ENCODE data around the gene PCA3.

PCA3 gene

GRCh38 chr9:76772686-76773445 is 8.6 kb downstream of the PCA3 start:
- Histone ChIP-seq H3K36me3 (ENCODE audit: insufficient read depth, low read length) (no peaks in the 10 kb centered on the region), H3K27ac (no peak overlapping the region), H3K4me3 (no peak overlapping the region), H3K9me3 (ENCODE audit: low read depth, low read length) (no peaks in the 10 kb centered on the region), H3K9ac (ENCODE audit: insufficient read length) (no peak overlapping the region)
- DNase-seq (ENCODE audit: low read depth, low spot score), result no peak
- TF ChIP-seq POLR2AphosphoS5 (IDR thresholded peaks at IDR 0.05; ENCODE audit: borderline replicate concordance, low read depth, low read length) (no peak), EZH2 (IDR thresholded peaks at IDR 0.05) (no peak), FOXP2 (optimal IDR thresholded peaks at IDR 0.05; ENCODE audit: control extremely low read depth, extremely low read length, insufficient read depth) (no peak)

GRCh38 chr9:76784881-76785280 is 20.6 kb downstream of the PCA3 start:
- no peak for TF ChIP-seq FOXP2 (optimal IDR thresholded peaks at IDR 0.05; ENCODE audit: control extremely low read depth, extremely low read length, insufficient read depth)
- no peak for TF ChIP-seq POLR2AphosphoS5 (IDR thresholded peaks at IDR 0.05; ENCODE audit: borderline replicate concordance, low read depth, low read length)
- TF ChIP-seq EZH2 (IDR thresholded peaks at IDR 0.05), result no peak
- H3K4me3 ChIP-seq, result no peak overlapping the region
- no peaks in the 10 kb centered on the region for H3K36me3 ChIP-seq (ENCODE audit: insufficient read depth, low read length)
- no peaks in the 10 kb centered on the region for H3K9me3 ChIP-seq (ENCODE audit: low read depth, low read length)
- no peak for DNase-seq (ENCODE audit: low read depth, low spot score)
- H3K27ac ChIP-seq, result no peak overlapping the region
- H3K9ac ChIP-seq (ENCODE audit: insufficient read length), result no peak overlapping the region

- TF ChIP-seq FOXP2 (optimal IDR thresholded peaks at IDR 0.05; ENCODE audit: control extremely low read depth, extremely low read length, insufficient read depth) (no peak), POLR2AphosphoS5 (IDR thresholded peaks at IDR 0.05; ENCODE audit: borderline replicate concordance, low read depth, low read length) (no peak), EZH2 (IDR thresholded peaks at IDR 0.05) (no peak)
- Histone ChIP-seq H3K36me3 (ENCODE audit: insufficient read depth, low read length) (no peaks in the 10 kb centered on the region), H3K4me3 (no peak overlapping the region), H3K9me3 (ENCODE audit: low read depth, low read length) (no peaks in the 10 kb centered on the region), H3K9ac (ENCODE audit: insufficient read length) (no peak overlapping the region), H3K27ac (no peak overlapping the region)
- no peak for DNase-seq (ENCODE audit: low read depth, low spot score)
Measured at GRCh38 chr9:76785501-76785900, 21.3 kb downstream of the PCA3 start.

GRCh38 chr9:76787677-76788076 is 23.4 kb downstream of the PCA3 start:
- no peak overlapping the region for H3K4me3 ChIP-seq

GRCh38 chr9:76789840-76790239 is 25.6 kb downstream of the PCA3 start:
- Histone ChIP-seq H3K27ac (no peak overlapping the region), H3K36me3 (ENCODE audit: insufficient read depth, low read length) (no peaks in the 10 kb centered on the region), H3K9ac (ENCODE audit: insufficient read length) (no peak overlapping the region), H3K4me3 (no peak overlapping the region), H3K9me3 (ENCODE audit: low read depth, low read length) (no peaks in the 10 kb centered on the region)
- no peak for DNase-seq (ENCODE audit: low read depth, low spot score)
- TF ChIP-seq EZH2 (IDR thresholded peaks at IDR 0.05) (no peak), FOXP2 (optimal IDR thresholded peaks at IDR 0.05; ENCODE audit: control extremely low read depth, extremely low read length, insufficient read depth) (no peak), POLR2AphosphoS5 (IDR thresholded peaks at IDR 0.05; ENCODE audit: borderline replicate concordance, low read depth, low read length) (no peak)

More at GRCh38 chr9:76787677-76788076, 23.4 kb downstream of the PCA3 start:
- H3K36me3 ChIP-seq (ENCODE audit: insufficient read depth, low read length), result no peaks in the 10 kb centered on the region
- no peak overlapping the region for H3K9ac ChIP-seq (ENCODE audit: insufficient read length)
- H3K27ac ChIP-seq, result no peak overlapping the region
- no peak for DNase-seq (ENCODE audit: low read depth, low spot score)
- no peak for TF ChIP-seq POLR2AphosphoS5 (IDR thresholded peaks at IDR 0.05; ENCODE audit: borderline replicate concordance, low read depth, low read length)
- H3K9me3 ChIP-seq (ENCODE audit: low read depth, low read length), result no peaks in the 10 kb centered on the region

GRCh38 chr9:76793784-76794431 is 29.7 kb downstream of the PCA3 start:
- TF ChIP-seq POLR2AphosphoS5 (IDR thresholded peaks at IDR 0.05; ENCODE audit: borderline replicate concordance, low read depth, low read length) (no peak), EZH2 (IDR thresholded peaks at IDR 0.05) (no peak), FOXP2 (optimal IDR thresholded peaks at IDR 0.05; ENCODE audit: control extremely low read depth, extremely low read length, insufficient read depth) (no peak)
- Histone ChIP-seq H3K4me3 (no peak overlapping the region), H3K27ac (no peak overlapping the region), H3K9ac (ENCODE audit: insufficient read length) (no peak overlapping the region), H3K36me3 (ENCODE audit: insufficient read depth, low read length) (no peaks in the 10 kb centered on the region), H3K9me3 (ENCODE audit: low read depth, low read length) (no peaks in the 10 kb centered on the region)
- no peak for DNase-seq (ENCODE audit: low read depth, low spot score)

GRCh38 chr9:76796296-76796695 is 32.1 kb downstream of the PCA3 start:
- no peak for DNase-seq (ENCODE audit: low read depth, low spot score)
- no peaks in the 10 kb centered on the region for H3K36me3 ChIP-seq (ENCODE audit: insufficient read depth, low read length)
- no peak for TF ChIP-seq POLR2AphosphoS5 (IDR thresholded peaks at IDR 0.05; ENCODE audit: borderline replicate concordance, low read depth, low read length)
- TF ChIP-seq FOXP2 (optimal IDR thresholded peaks at IDR 0.05; ENCODE audit: control extremely low read depth, extremely low read length, insufficient read depth), result no peak
- no peak for TF ChIP-seq EZH2 (IDR thresholded peaks at IDR 0.05)
- no peak overlapping the region for H3K27ac ChIP-seq
- H3K4me3 ChIP-seq, result no peak overlapping the region
- H3K9ac ChIP-seq (ENCODE audit: insufficient read length), result no peak overlapping the region
- H3K9me3 ChIP-seq (ENCODE audit: low read depth, low read length), result no peaks in the 10 kb centered on the region

- no peaks in the 10 kb centered on the region for H3K36me3 ChIP-seq (ENCODE audit: insufficient read depth, low read length)
- no peak for TF ChIP-seq EZH2 (IDR thresholded peaks at IDR 0.05)
- TF ChIP-seq FOXP2 (optimal IDR thresholded peaks at IDR 0.05; ENCODE audit: control extremely low read depth, extremely low read length, insufficient read depth), result no peak
- TF ChIP-seq POLR2AphosphoS5 (IDR thresholded peaks at IDR 0.05; ENCODE audit: borderline replicate concordance, low read depth, low read length), result no peak
- DNase-seq (ENCODE audit: low read depth, low spot score), result no peak
- no peaks in the 10 kb centered on the region for H3K9me3 ChIP-seq (ENCODE audit: low read depth, low read length)
- no peak overlapping the region for H3K9ac ChIP-seq (ENCODE audit: insufficient read length)
- H3K4me3 ChIP-seq, result no peak overlapping the region
- no peak overlapping the region for H3K27ac ChIP-seq
Measured at GRCh38 chr9:76798527-76798926, 34.3 kb downstream of the PCA3 start.
